Measurements from ENCODE around the gene ZMYM4.
A peak's percentile ranks its signal among the peaks of the same experiment; 100 is the strongest.
"Not testable (repeated sequence)": the region's sequence is repeated elsewhere in the genome, so short reads cannot be mapped to it uniquely, and the experiment has no call there.

ZMYM4 gene

GRCh38 chr1:35268282-35269200, at the start of gene ZMYM4:
Gene ZMYM4, plus strand, starts transcription at chr1:35268709. Its CDS starts 338 bp downstream, at chr1:35269047.
- in situ Hi-C loops (cut with MboI; ENCODE audit: low pct_unique_long_range_greater_than_20kb, low sequenced_read_pairs) = no loop called here
- DNase-seq = peak; percentile 95

- in situ Hi-C loops (cut with MboI; ENCODE audit: low pct_unique_long_range_greater_than_20kb, low sequenced_read_pairs) = no loop called here
- DNase-seq = peak; percentile 35
Measured at GRCh38 chr1:35220976-35221375, 47.5 kb upstream of the ZMYM4 start.

DNA sequence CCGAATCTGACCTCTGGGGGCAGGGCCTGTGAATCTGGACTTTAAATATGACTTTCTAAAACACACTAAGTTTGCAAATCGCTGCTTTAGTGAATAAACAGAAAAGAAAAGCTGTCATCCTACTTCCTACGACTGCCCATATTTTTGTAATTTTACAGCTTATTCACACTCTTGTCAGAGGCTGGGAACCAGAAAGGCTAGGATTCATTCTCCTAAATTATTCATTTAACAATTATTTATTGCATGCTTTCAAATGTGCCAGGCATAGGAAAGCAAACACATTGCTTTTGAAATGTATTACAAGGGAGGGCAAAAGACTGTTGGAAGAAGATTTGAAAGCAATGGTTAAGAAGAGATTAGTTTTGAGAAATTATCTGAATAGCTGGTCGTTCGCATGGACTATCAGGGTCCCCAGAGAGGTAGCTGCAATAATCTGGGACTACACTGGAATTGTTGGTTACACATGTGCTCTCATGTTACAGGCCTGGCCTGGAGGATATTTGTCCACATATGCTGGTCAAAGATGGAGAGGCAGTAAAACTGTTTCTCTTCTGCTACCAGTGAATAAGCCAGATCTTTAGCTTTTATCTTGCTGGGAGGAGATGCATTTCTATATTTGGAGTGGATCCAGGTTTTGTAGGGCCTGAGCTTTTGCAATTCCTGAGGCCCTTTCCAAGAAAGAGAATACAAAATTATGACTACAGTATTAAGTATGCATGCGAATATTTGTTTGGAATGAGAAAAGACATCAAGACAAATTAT, 46.0 kb upstream of the ZMYM4 start:
- in situ Hi-C loops (cut with MboI; ENCODE audit: low pct_unique_long_range_greater_than_20kb, low sequenced_read_pairs) = no loop called here
- no peak for DNase-seq

GRCh38 chr1:35223084-35223630, 45.4 kb upstream of the ZMYM4 start:
- in situ Hi-C loops (cut with MboI; ENCODE audit: low pct_unique_long_range_greater_than_20kb, low sequenced_read_pairs) = no loop called here
- DNase-seq = no peak

DNA sequence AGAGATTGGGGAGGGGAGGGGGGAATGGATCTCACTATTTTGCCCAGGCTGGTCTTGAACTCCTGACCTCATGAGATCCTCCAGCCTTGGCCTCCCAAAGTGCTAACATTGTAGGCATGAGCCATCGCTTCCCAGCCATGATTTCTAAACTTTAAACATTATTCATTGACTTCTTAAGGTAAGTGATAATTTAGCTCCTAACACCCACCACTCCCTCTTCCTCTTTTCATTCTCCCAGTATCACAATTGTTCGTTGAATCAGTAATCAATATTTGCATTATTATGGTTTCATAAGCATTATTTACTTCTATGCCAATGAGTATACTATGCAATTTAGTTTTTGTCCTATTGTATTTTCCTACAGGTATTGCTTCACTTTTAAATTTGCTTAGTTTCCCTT, 42.0 kb upstream of the ZMYM4 start:
- DNase-seq = no peak

DNA sequence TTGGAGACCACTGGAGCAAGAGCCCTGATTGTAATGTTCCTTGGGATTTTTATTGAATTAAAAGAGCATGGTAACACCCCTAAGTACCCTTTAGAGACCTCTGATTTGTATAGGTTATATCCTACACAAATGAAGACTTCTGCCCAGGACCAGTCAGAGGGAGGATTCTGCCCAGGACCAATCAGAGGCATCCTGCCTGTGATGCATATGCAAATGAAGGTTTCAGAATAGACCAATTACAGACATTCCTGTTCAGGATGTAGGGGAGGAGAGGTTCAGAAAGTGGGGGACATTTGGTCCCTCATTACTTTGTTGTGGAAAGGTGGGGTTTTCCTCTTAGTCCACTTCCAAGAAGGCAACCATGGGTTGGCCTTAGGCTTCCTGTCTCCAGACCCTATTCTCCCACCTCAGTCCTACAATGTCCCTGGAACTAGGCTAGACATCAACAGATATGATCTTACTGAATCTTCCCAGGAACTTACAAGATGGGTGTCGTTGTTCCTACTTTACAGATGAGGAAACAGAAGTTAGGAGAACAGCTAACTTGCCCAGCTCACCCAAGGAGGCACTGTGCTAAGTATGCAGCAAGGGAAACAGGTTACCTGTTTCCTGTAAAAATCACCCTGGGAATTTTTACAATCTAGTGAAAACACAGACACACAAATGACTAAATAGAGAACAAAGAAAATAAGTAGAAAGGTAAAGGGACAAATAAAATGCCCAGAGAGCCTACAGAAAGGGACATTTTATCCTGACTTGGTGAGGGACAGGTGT, 38.7 kb upstream of the ZMYM4 start:
- in situ Hi-C loops (cut with MboI; ENCODE audit: low pct_unique_long_range_greater_than_20kb, low sequenced_read_pairs) = no loop called here

More for the DNA sequence above, 42.0 kb upstream of the ZMYM4 start:
- in situ Hi-C loops (cut with MboI; ENCODE audit: low pct_unique_long_range_greater_than_20kb, low sequenced_read_pairs) = no loop called here

DNA sequence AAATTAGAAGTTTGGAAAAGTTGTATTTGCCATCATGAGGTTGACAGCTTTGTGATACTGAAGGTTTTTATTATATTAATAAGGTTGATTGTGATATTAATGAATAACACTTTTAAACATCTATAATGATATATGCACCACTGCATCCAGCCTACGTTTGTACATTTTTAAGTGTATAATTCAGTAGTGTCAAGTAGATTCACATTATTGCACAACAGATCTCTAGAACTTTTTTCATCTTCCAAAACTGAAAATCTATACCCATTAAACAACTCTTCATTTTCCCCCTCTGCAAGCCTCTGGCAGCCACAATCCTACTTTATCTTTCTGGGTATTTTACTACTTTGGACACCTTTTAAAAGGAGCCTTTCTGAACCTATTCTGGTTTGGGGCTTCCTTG, 37.2 kb upstream of the ZMYM4 start:
- DNase-seq = no peak
- in situ Hi-C loops (cut with MboI; ENCODE audit: low pct_unique_long_range_greater_than_20kb, low sequenced_read_pairs) = no loop called here

More for the DNA sequence above, 38.7 kb upstream of the ZMYM4 start:
- no peak for DNase-seq

- DNase-seq; in situ Hi-C loops (cut with MboI; ENCODE audit: low pct_unique_long_range_greater_than_20kb, low sequenced_read_pairs): not testable (repeated sequence)
Measured at GRCh38 chr1:35236772-35237171, 31.7 kb upstream of the ZMYM4 start.

- peak; percentile 69 for DNase-seq
- in situ Hi-C loops (cut with MboI; ENCODE audit: low pct_unique_long_range_greater_than_20kb, low sequenced_read_pairs) = no loop called here
Measured at GRCh38 chr1:35243691-35244090, 24.8 kb upstream of the ZMYM4 start.

DNA sequence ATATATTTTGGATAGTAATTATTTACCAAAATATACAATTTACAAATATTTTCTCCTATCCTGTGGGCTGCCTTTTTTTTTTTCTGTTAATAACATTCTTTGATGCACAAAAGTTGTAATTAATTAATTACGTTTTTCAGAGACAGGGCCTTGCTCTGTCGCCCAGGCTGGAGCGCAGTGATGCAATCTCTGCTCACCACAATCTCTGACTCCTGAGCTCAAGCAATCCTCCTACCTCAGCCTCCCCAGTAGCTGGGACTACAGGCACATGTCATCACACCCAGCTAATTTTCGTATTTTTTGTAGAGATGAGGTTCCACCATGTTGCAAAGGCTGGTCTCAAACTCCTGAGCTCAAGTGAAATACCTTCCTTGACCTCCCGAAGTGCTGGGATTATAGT, 21.3 kb upstream of the ZMYM4 start:
- no peak for DNase-seq
- in situ Hi-C loops (cut with MboI; ENCODE audit: low pct_unique_long_range_greater_than_20kb, low sequenced_read_pairs) = no loop called here

DNA sequence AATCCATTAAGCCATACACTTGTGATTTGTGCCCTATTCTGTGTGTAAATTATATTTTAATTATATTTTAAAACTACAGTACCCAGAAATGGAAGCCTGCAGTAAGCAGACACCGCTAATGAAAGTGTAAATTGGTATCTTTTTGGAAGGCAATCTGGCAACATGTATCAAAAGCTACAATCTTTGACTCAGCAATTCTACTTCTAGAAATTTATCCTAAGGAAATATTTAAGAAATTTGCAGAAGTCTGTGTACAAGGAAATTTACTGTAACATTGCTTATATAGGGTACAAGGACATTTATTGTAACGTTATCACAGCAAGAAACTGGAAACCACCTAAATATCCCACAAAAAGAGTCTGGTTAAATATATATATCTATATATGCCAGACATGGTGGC, 14.6 kb upstream of the ZMYM4 start:
- no peak for DNase-seq
- in situ Hi-C loops (cut with MboI; ENCODE audit: low pct_unique_long_range_greater_than_20kb, low sequenced_read_pairs) = no loop called here

GRCh38 chr1:35255276-35255675, 13.2 kb upstream of the ZMYM4 start:
- in situ Hi-C loops (cut with MboI; ENCODE audit: low pct_unique_long_range_greater_than_20kb, low sequenced_read_pairs) = no loop called here
- no peak for DNase-seq

GRCh38 chr1:35259561-35259960, 8.9 kb upstream of the ZMYM4 start:
- in situ Hi-C loops (cut with MboI; ENCODE audit: low pct_unique_long_range_greater_than_20kb, low sequenced_read_pairs) = no loop called here
- no peak for DNase-seq

- no peak for DNase-seq
- in situ Hi-C loops (cut with MboI; ENCODE audit: low pct_unique_long_range_greater_than_20kb, low sequenced_read_pairs) = no loop called here
Measured at GRCh38 chr1:35261412-35262120, 6.9 kb upstream of the ZMYM4 start.

DNA sequence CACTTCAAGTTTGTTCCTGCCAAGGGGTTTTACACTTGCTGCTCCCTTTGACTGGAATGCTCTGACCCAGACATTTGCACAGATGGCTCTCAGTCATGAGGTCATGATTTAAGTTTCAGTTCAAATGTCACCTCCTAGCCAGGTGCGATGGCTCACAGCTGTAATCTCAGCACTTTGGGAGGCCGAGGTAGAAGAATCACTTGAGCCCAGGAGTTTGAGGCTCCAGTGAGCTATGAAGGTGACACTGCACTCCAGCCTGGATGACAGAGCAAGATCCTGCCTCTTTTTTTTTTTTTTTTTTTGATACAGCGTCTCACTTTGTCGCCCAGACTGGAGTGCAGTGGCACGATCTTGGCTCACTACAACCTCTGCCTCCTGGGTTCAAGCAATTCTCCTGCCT, 4.5 kb upstream of the ZMYM4 start:
- in situ Hi-C loops (cut with MboI; ENCODE audit: low pct_unique_long_range_greater_than_20kb, low sequenced_read_pairs) = no loop called here
- no peak for DNase-seq

DNA sequence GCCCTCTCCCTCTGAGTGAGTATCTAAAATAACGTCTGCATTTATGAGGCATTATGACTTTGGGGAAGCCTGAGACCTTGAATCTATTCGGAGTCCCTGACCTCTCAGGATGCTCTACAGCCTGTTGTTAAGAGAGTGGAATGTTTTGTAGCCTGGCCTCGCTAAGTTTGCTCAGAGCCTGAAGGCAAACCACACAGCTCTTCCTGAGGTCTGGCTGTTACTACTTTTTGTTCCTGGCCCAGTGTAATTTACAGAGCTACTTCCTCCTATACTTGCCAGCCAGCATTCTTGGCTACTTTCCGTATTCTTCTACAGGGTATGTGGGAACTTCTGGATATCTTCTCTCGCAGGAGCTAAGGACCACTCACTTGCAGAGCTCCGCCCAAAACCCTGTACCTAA, 3.6 kb upstream of the ZMYM4 start:
- peak; percentile 76 for DNase-seq
- in situ Hi-C loops (cut with MboI; ENCODE audit: low pct_unique_long_range_greater_than_20kb, low sequenced_read_pairs) = no loop called here

DNA sequence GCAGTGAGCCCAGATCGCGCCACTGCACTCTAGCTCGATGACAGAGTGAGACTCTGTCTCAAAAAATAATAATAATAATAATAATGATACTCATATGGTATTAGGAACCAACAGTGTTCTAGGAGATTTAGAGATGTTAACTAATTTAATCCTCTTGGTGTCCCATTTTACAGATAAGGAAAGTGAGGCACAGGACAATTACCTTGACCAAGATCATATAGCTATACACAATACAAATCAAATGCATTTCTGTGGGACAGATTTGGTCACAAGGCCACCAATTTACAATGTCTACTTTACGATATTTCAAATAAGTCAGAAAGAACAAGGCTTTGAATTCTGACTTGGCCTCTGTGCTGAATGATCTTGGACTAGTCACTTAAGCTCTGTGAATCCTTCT, 2.2 kb upstream of the ZMYM4 start:
- in situ Hi-C loops (cut with MboI; ENCODE audit: low pct_unique_long_range_greater_than_20kb, low sequenced_read_pairs) = no loop called here
- no peak for DNase-seq

DNA sequence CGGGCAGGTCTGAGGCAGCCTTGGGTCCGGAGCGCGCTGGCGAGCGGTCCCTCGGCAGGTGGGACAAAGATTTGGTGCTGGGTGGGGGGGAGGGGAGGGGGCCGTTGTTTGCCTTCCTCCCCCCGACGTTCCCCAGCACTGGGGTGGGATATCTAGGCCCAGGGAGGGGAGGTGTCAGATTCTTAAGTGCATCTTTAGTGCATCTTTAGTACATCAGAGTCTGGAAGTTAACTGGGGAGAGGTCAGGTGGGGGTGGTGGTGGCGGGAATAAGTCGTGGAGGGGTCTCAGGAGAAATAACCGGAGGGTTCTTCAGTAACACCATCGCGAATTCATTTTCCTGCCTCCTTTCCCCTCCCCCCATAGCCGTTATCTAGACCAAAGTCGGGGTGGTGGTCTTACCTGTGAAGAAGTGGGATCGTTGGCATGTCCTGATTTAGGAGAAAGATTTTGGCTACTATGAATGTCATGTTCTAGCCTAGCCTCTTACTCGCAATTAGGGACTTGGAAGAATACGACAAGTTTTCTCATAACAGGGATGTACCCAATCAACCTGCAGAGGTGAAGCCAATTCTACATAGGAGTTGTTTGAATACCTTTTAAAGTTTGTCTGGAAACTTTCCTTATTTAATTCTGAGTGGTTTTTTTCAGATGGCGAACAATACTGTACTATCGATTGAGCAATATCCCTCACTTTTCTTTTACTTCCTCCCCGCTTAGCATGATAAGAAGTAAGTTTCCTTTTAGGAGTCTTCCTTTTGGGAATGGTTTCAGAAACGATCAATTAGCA, 886 bp downstream of the ZMYM4 start:
- DNase-seq = peak; percentile 41
- in situ Hi-C loops (cut with MboI; ENCODE audit: low pct_unique_long_range_greater_than_20kb, low sequenced_read_pairs) = no loop called here

All from KBM-7 (cell line).